Measurements from ENCODE around the gene CDH23.

DNA sequence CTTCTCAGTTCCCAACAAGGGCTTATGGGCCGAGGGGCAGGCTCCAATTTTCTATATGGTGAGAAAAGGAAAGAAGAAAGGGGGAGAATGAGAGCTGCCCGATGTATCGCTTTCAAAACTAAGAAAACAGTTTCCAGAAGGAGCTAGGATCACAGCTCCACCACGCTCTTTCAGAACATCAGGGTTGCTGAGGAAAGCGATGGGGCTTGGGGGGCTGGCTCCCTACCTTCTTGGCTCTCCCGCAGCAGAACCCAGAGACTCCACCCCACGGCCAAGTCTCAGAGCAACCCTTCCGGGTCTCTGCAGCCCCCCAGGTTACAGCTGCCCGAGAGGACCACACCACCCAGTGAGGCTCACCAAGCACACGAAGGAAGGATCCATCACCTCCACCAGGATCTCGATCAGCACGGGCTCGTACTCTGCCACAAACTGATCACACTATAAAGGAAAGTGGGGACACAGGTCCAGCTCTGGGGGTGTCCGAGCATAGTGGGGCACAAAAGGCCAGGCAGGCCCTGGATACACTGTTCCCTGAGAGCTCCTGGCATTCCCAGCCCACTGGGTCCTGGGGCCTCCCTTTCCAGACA lies 422.0 kb downstream of the CDH23 start:
- TF ChIP-seq POLR2AphosphoS5 (IDR thresholded peaks at IDR 0.05) (peak in 1 of 3 donors; percentile 19), POLR2A (IDR thresholded peaks at IDR 0.05) (no peak)
- TF ChIP-seq, protein P1, sequence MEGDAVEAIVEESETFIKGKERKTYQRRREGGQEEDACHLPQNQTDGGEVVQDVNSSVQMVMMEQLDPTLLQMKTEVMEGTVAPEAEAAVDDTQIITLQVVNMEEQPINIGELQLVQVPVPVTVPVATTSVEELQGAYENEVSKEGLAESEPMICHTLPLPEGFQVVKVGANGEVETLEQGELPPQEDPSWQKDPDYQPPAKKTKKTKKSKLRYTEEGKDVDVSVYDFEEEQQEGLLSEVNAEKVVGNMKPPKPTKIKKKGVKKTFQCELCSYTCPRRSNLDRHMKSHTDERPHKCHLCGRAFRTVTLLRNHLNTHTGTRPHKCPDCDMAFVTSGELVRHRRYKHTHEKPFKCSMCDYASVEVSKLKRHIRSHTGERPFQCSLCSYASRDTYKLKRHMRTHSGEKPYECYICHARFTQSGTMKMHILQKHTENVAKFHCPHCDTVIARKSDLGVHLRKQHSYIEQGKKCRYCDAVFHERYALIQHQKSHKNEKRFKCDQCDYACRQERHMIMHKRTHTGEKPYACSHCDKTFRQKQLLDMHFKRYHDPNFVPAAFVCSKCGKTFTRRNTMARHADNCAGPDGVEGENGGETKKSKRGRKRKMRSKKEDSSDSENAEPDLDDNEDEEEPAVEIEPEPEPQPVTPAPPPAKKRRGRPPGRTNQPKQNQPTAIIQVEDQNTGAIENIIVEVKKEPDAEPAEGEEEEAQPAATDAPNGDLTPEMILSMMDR (IDR thresholded peaks at IDR 0.05 in 8 of 11, conservative IDR thresholded peaks at IDR 0.05 in 3 of 11) = no peak
